ENCODE measurements around the gene PLB1. TPM values are rescaled to one million over a fixed set of nuclear protein-coding genes. Genes with fewer than 3 reads are reported as not detected.

Gene PLB1
- total RNA-seq, 2 donors from 2014 or later = 19.2 to 29.6 TPM

DNA sequence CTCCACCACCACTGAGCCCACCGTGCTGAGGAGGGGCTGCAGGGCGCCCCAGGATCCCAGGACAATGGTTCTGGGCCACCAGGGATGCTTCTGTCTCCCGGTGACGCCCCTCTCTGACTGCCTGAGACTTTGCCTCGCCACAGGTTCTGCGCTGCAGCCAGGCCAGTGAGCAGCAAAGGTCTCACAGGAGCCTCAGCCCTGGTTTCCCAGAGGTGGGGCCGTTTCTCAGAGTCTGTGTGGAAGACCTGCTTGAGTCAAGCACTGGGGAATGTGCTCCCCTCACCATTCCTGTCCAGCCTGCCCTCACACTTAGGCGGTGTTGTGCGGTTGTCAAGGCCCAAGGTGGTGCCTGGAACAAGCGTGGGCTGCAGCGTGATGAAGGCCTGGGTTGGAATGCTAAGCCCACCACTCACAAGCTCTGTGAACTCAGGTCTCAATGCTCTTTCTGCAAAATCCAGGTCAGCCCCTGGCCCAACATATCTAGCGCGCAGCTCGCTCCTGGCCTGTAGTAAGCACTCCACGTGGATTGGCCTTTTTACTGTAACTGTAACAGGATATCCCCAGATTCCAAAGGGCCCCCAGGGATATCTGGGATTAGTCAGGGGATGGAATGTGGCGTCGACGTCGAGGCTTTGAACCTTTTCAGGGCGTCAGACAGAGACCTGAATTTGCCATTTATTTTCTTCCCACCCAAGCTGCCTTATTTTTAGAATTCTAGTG is 47.6 kb downstream of the PLB1 start:
- H3K36me3 ChIP-seq = no peaks in the 10 kb centered on the region
- no peak for DNase-seq (ENCODE audit: low spot score)
- TF ChIP-seq, protein P1, sequence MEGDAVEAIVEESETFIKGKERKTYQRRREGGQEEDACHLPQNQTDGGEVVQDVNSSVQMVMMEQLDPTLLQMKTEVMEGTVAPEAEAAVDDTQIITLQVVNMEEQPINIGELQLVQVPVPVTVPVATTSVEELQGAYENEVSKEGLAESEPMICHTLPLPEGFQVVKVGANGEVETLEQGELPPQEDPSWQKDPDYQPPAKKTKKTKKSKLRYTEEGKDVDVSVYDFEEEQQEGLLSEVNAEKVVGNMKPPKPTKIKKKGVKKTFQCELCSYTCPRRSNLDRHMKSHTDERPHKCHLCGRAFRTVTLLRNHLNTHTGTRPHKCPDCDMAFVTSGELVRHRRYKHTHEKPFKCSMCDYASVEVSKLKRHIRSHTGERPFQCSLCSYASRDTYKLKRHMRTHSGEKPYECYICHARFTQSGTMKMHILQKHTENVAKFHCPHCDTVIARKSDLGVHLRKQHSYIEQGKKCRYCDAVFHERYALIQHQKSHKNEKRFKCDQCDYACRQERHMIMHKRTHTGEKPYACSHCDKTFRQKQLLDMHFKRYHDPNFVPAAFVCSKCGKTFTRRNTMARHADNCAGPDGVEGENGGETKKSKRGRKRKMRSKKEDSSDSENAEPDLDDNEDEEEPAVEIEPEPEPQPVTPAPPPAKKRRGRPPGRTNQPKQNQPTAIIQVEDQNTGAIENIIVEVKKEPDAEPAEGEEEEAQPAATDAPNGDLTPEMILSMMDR (IDR thresholded peaks at IDR 0.05) = no peak
- H3K9me3 ChIP-seq = no peaks in the 10 kb centered on the region
- H3K4me3 ChIP-seq = no peak overlapping the region
- H3K27ac ChIP-seq = no peak overlapping the region
- H3K4me1 ChIP-seq (ENCODE audit: control insufficient read depth in 1 of 2, low read depth in 2 of 2) = no peaks in the 10 kb centered on the region
- no peak for ATAC-seq (ENCODE audit: insufficient number of reproducible peaks, low FRiP score, low read depth)
- no peaks in the 10 kb centered on the region for H3K27me3 ChIP-seq (replicated peaks; ENCODE audit: insufficient read depth)

DNA sequence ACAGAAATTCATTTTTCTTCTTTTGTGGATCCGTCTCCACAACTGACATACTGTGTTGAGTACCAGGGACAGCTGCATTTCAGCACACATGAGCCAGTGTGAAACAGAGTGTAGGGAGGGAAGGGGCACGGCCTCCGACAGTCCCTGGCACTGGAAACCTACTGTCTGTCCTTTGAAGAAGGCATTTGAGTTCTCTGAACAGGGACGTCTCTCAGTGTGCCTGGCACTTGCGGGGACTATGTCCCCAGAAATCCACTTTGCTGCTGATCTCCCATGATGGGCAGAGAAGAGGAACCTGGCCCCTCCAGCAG is 48.1 kb downstream of the PLB1 start:
- TF ChIP-seq, protein P1 (IDR thresholded peaks at IDR 0.05) = no peak
- Histone ChIP-seq H3K36me3 (no peaks in the 10 kb centered on the region), H3K4me1 (ENCODE audit: control insufficient read depth in 1 of 2, low read depth in 2 of 2) (no peaks in the 10 kb centered on the region), H3K27ac (no peak overlapping the region), H3K4me3 (no peak overlapping the region), H3K27me3 (replicated peaks; ENCODE audit: insufficient read depth) (no peaks in the 10 kb centered on the region), H3K9me3 (no peaks in the 10 kb centered on the region)
- ATAC-seq (ENCODE audit: insufficient number of reproducible peaks, low FRiP score, low read depth) (no peak), DNase-seq (ENCODE audit: low spot score) (no peak)

DNA sequence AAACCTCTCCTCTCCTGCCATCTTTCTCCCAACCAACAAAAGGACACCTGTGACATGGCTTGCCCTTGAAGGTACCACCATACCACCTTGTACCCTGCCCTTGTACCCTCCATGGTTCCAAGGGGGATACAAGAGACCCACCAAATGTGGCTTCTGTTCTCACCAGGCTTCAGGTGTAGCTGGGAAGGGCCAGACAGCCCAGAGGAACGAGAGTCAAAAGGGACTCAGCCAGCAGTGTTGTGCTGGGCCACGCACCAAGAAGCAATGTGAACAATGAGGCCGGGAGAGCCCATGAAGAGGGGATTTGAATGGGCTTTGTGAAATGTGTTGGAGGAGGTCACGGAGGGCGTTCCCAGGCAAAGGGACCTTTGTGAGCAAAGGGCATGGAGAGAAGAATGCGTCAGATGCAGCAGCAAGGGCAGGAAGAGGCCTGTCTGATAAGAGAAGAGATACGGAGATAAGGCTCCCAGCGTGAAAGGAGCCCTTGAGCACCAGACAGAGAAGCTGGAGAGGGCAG is 48.6 kb downstream of the PLB1 start:
- Histone ChIP-seq H3K36me3 (no peaks in the 10 kb centered on the region), H3K27me3 (replicated peaks; ENCODE audit: insufficient read depth) (no peaks in the 10 kb centered on the region), H3K4me1 (ENCODE audit: control insufficient read depth in 1 of 2, low read depth in 2 of 2) (no peaks in the 10 kb centered on the region), H3K27ac (no peak overlapping the region), H3K9me3 (no peaks in the 10 kb centered on the region), H3K4me3 (no peak overlapping the region)
- no peak for DNase-seq (ENCODE audit: low spot score)
- no peak for ATAC-seq (ENCODE audit: insufficient number of reproducible peaks, low FRiP score, low read depth)
- TF ChIP-seq, protein P1 (IDR thresholded peaks at IDR 0.05) = no peak

DNA sequence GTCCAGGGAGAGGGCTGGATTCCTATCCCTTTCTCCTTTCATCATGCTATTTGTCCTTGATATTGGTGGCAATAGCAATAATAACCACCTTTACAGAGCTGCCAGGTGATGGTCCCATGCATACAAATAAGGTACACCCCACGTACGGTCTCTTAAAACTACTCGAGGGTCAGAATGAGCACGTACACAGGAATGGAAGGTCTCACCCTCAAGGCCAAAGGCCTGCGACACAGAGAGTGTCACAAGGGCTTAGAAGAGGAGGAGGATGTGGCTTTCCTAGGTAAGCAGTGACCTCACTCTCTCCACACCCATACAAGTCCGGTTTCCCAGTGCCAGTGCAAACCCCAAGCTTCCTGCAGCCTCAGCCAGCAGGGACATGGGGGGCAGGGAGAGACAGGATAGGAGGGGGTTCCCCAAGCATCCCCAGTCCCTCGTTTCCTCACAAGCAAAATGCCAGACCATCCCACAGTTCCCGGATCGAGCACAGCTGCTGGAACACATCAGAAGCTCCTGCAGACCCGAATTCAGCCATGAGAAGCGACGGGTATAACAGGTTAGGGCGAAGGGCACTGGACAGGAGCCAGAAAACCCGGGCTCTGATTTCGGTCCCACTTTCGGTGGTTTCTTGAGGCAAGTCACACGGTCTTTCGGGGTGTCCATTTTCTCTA is 49.2 kb downstream of the PLB1 start:
- H3K27ac ChIP-seq = no peak overlapping the region
- H3K36me3 ChIP-seq = no peaks in the 10 kb centered on the region
- no peaks in the 10 kb centered on the region for H3K9me3 ChIP-seq
- no peak overlapping the region for H3K4me3 ChIP-seq
- no peaks in the 10 kb centered on the region for H3K27me3 ChIP-seq (replicated peaks; ENCODE audit: insufficient read depth)
- TF ChIP-seq, protein P1 (IDR thresholded peaks at IDR 0.05) = no peak
- no peak for ATAC-seq (ENCODE audit: insufficient number of reproducible peaks, low FRiP score, low read depth)
- no peak for DNase-seq (ENCODE audit: low spot score)
- no peaks in the 10 kb centered on the region for H3K4me1 ChIP-seq (ENCODE audit: control insufficient read depth in 1 of 2, low read depth in 2 of 2)

DNA sequence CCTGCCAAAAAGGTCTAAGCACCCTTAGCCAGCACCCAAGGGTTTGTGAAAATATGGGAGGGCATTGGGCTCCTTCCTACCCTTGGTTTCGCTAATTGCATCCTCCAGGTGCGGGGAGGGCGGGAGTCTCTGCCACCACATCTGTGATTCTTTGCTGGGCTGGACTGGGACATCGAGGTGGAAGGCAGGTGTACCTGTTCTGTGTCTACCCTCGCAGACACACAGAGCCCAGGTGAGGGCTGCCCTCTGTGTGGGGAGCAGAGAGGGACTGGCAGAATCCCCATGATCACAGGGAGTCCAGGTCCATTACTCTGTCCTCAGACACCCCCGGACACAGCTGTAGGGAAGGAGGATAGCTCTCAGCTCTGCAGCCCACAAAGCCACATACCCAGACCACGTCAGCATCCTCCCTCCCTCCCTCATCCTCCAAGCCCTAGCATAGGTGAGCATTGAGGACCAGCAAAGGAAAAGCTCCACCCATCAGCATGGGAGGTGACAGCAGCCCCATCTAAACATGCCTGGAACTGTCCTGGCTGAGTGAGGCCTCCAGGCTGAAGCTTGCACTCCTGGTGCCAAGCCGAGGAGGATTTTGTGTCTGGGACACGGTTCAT is 49.8 kb downstream of the PLB1 start:
- ATAC-seq (ENCODE audit: insufficient number of reproducible peaks, low FRiP score, low read depth) = no peak
- Histone ChIP-seq H3K36me3 (no peaks in the 10 kb centered on the region), H3K4me1 (ENCODE audit: control insufficient read depth in 1 of 2, low read depth in 2 of 2) (no peaks in the 10 kb centered on the region), H3K9me3 (no peaks in the 10 kb centered on the region), H3K27ac (no peak overlapping the region), H3K4me3 (no peak overlapping the region), H3K27me3 (replicated peaks; ENCODE audit: insufficient read depth) (no peaks in the 10 kb centered on the region)
- DNase-seq (ENCODE audit: low spot score) = no peak
- TF ChIP-seq, protein P1 (IDR thresholded peaks at IDR 0.05) = no peak

Data from thoracic aorta (tissue), 2 donors.